ENCODE measurements around the gene TRIM67. TPM values are rescaled to one million over a fixed set of nuclear protein-coding genes. Genes with fewer than 3 reads are reported as not detected.

Gene TRIM67
- total and polyA plus RNA-seq, 3 donors from 2014 or later = 0.19 to 0.26 (median 0.24) TPM

- TF ChIP-seq CTCF (IDR thresholded peaks at IDR 0.05) (no peak), POLR2A (IDR thresholded peaks at IDR 0.05) (no peak)
- H3K9me3 ChIP-seq = no peaks in the 10 kb centered on the region
- no peaks in the 10 kb centered on the region for H3K4me1 ChIP-seq
- H3K27ac ChIP-seq = no peak overlapping the region
- intact Hi-C loops (cut with DNase I; ENCODE audit: low total_unique reads) = no loop called here
- no peak for DNase-seq
- H3K36me3 ChIP-seq (ENCODE audit: low read depth, missing control alignments) = no peaks in the 10 kb centered on the region
- no peak overlapping the region for H3K4me3 ChIP-seq
- WGBS, 2 donors = 64 to 83% methylated on average over 2 of the region's 2 CpGs
- H3K27me3 ChIP-seq = no peaks in the 10 kb centered on the region
Observed at GRCh38 chr1:231194476-231194842, 32.6 kb downstream of the TRIM67 start.

GRCh38 chr1:231194843-231195516 lies 33.1 kb downstream of the TRIM67 start:
- no peaks in the 10 kb centered on the region for H3K4me1 ChIP-seq
- H3K27ac ChIP-seq = no peak overlapping the region
- DNase-seq = no peak
- H3K4me3 ChIP-seq = no peak overlapping the region
- TF ChIP-seq POLR2A (IDR thresholded peaks at IDR 0.05) = no peak
- no peak for TF ChIP-seq CTCF (IDR thresholded peaks at IDR 0.05)
- intact Hi-C loops (cut with DNase I; ENCODE audit: low total_unique reads) = no loop called here
- 80% methylated on average over 8 of the region's 8 CpGs for WGBS, 2 donors
- H3K27me3 ChIP-seq = no peaks in the 10 kb centered on the region
- H3K9me3 ChIP-seq = no peaks in the 10 kb centered on the region
- no peaks in the 10 kb centered on the region for H3K36me3 ChIP-seq (ENCODE audit: low read depth, missing control alignments)

- Histone ChIP-seq H3K36me3 (ENCODE audit: low read depth, missing control alignments) (no peaks in the 10 kb centered on the region), H3K27me3 (no peaks in the 10 kb centered on the region), H3K4me3 (no peak overlapping the region), H3K27ac (no peak overlapping the region), H3K9me3 (no peaks in the 10 kb centered on the region), H3K4me1 (no peaks in the 10 kb centered on the region)
- no peak for DNase-seq
- 79 to 89% methylated on average over 3 of the region's 3 CpGs for WGBS, 2 donors
- intact Hi-C loops (cut with DNase I; ENCODE audit: low total_unique reads) = no loop called here
- TF ChIP-seq POLR2A (IDR thresholded peaks at IDR 0.05) (no peak), CTCF (IDR thresholded peaks at IDR 0.05) (no peak)
Observed at GRCh38 chr1:231196307-231196706, 34.4 kb downstream of the TRIM67 start.

- no peak overlapping the region for H3K4me3 ChIP-seq
- intact Hi-C loops (cut with DNase I; ENCODE audit: low total_unique reads) = no loop called here
- no peaks in the 10 kb centered on the region for H3K27me3 ChIP-seq
- H3K27ac ChIP-seq = no peak overlapping the region
- DNase-seq = no peak
- WGBS, 2 donors = 78% methylated on average over 2 of the region's 2 CpGs
- no peaks in the 10 kb centered on the region for H3K9me3 ChIP-seq
- no peak for TF ChIP-seq CTCF (IDR thresholded peaks at IDR 0.05)
- no peak for TF ChIP-seq POLR2A (IDR thresholded peaks at IDR 0.05)
- H3K36me3 ChIP-seq (ENCODE audit: low read depth, missing control alignments) = no peaks in the 10 kb centered on the region
- no peaks in the 10 kb centered on the region for H3K4me1 ChIP-seq
Observed at GRCh38 chr1:231196728-231197127, 34.9 kb downstream of the TRIM67 start.

GRCh38 chr1:231199868-231200267 lies 38.0 kb downstream of the TRIM67 start:
- Histone ChIP-seq H3K4me3 (no peak overlapping the region), H3K27me3 (no peaks in the 10 kb centered on the region), H3K4me1 (no peaks in the 10 kb centered on the region), H3K9me3 (no peaks in the 10 kb centered on the region), H3K27ac (no peak overlapping the region), H3K36me3 (ENCODE audit: low read depth, missing control alignments) (no peaks in the 10 kb centered on the region)
- no peak for TF ChIP-seq POLR2A (IDR thresholded peaks at IDR 0.05)
- TF ChIP-seq CTCF (IDR thresholded peaks at IDR 0.05) = no peak
- DNase-seq = no peak
- intact Hi-C loops (cut with DNase I; ENCODE audit: low total_unique reads) = no loop called here
- 88 to 95% methylated on average over 7 of the region's 7 CpGs for WGBS, 2 donors
